Measurements from ENCODE around the gene PARD3.

PARD3 gene

GRCh38 chr10:34164029-34164428 lies 651.1 kb downstream of the PARD3 start:
- no peak overlapping the region for H2AFZ ChIP-seq (ENCODE audit: low read depth, low read length, severe bottlenecking)
- H3K9me3 ChIP-seq (ENCODE audit: insufficient read depth, low read length): no peaks in the 10 kb centered on the region
- no peaks in the 10 kb centered on the region for H3K27me3 ChIP-seq (ENCODE audit: low read length)
- no peak overlapping the region for H3K27ac ChIP-seq (ENCODE audit: low read depth, low read length)
- no peak overlapping the region for H3K4me2 ChIP-seq (ENCODE audit: low read depth, low read length, poor library complexity, severe bottlenecking)
- no peaks in the 10 kb centered on the region for H3F3A ChIP-seq (ENCODE audit: insufficient read depth)
- no peaks in the 10 kb centered on the region for H3K9me2 ChIP-seq (replicated peaks; ENCODE audit: insufficient read depth, low read length)
- H3K79me2 ChIP-seq (ENCODE audit: insufficient read depth, low read length): no peaks in the 10 kb centered on the region
- no peak for TF ChIP-seq CTCF (IDR thresholded peaks at IDR 0.05; ENCODE audit: insufficient read depth, low read length, poor library complexity, severe bottlenecking)
- no peak for TF ChIP-seq EZH2phosphoT487 (conservative IDR thresholded peaks at IDR 0.05; ENCODE audit: low read length)
- H3K36me3 ChIP-seq (ENCODE audit: low read length): no peaks in the 10 kb centered on the region
- H4K20me1 ChIP-seq (ENCODE audit: low read depth, low read length): no peaks in the 10 kb centered on the region
- H3K9ac ChIP-seq (ENCODE audit: low read length): no peak overlapping the region
- H3K4me3 ChIP-seq (ENCODE audit: insufficient read depth, low read length, poor library complexity, severe bottlenecking): no peak overlapping the region

GRCh38 chr10:34163075-34163905 lies 651.8 kb downstream of the PARD3 start:
- H3K9ac ChIP-seq (ENCODE audit: low read length): no peak overlapping the region
- no peaks in the 10 kb centered on the region for H3K36me3 ChIP-seq (ENCODE audit: low read length)
- no peaks in the 10 kb centered on the region for H3K79me2 ChIP-seq (ENCODE audit: insufficient read depth, low read length)
- no peak overlapping the region for H3K27ac ChIP-seq (ENCODE audit: low read depth, low read length)
- H3K4me2 ChIP-seq (ENCODE audit: low read depth, low read length, poor library complexity, severe bottlenecking): no peak overlapping the region
- H2AFZ ChIP-seq (ENCODE audit: low read depth, low read length, severe bottlenecking): no peak overlapping the region
- H3K4me3 ChIP-seq (ENCODE audit: insufficient read depth, low read length, poor library complexity, severe bottlenecking): no peak overlapping the region
- H4K20me1 ChIP-seq (ENCODE audit: low read depth, low read length): no peaks in the 10 kb centered on the region
- no peaks in the 10 kb centered on the region for H3K9me3 ChIP-seq (ENCODE audit: insufficient read depth, low read length)
- H3K27me3 ChIP-seq (ENCODE audit: low read length): no peaks in the 10 kb centered on the region
- TF ChIP-seq CTCF (IDR thresholded peaks at IDR 0.05; ENCODE audit: insufficient read depth, low read length, poor library complexity, severe bottlenecking): no peak
- TF ChIP-seq EZH2phosphoT487 (conservative IDR thresholded peaks at IDR 0.05; ENCODE audit: low read length): no peak
- H3K9me2 ChIP-seq (replicated peaks; ENCODE audit: insufficient read depth, low read length): no peaks in the 10 kb centered on the region
- H3F3A ChIP-seq (ENCODE audit: insufficient read depth): no peaks in the 10 kb centered on the region

GRCh38 chr10:34161777-34162370 lies 653.2 kb downstream of the PARD3 start:
- no peaks in the 10 kb centered on the region for H3F3A ChIP-seq (ENCODE audit: insufficient read depth)
- TF ChIP-seq EZH2phosphoT487 (conservative IDR thresholded peaks at IDR 0.05; ENCODE audit: low read length) (no peak), CTCF (IDR thresholded peaks at IDR 0.05; ENCODE audit: insufficient read depth, low read length, poor library complexity, severe bottlenecking) (no peak)

More at GRCh38 chr10:34161777-34162370, 653.2 kb downstream of the PARD3 start:
- no peak overlapping the region for H2AFZ ChIP-seq (ENCODE audit: low read depth, low read length, severe bottlenecking)
- H3K4me3 ChIP-seq (ENCODE audit: insufficient read depth, low read length, poor library complexity, severe bottlenecking): no peak overlapping the region
- H3K9me2 ChIP-seq (replicated peaks; ENCODE audit: insufficient read depth, low read length): no peaks in the 10 kb centered on the region
- H4K20me1 ChIP-seq (ENCODE audit: low read depth, low read length): no peaks in the 10 kb centered on the region
- no peak overlapping the region for H3K27ac ChIP-seq (ENCODE audit: low read depth, low read length)
- no peaks in the 10 kb centered on the region for H3K9me3 ChIP-seq (ENCODE audit: insufficient read depth, low read length)
- no peaks in the 10 kb centered on the region for H3K36me3 ChIP-seq (ENCODE audit: low read length)
- no peak overlapping the region for H3K4me2 ChIP-seq (ENCODE audit: low read depth, low read length, poor library complexity, severe bottlenecking)
- no peak overlapping the region for H3K9ac ChIP-seq (ENCODE audit: low read length)
- H3K27me3 ChIP-seq (ENCODE audit: low read length): no peaks in the 10 kb centered on the region
- no peaks in the 10 kb centered on the region for H3K79me2 ChIP-seq (ENCODE audit: insufficient read depth, low read length)
